HG03378 (cell line): ENCODE results near the gene EGFR.
"Not testable (repeated sequence)": the region's sequence is repeated elsewhere in the genome, so short reads cannot be mapped to it uniquely, and the experiment has no call there.

ENCODE experiments used
- ATAC-seq: cut with Tn5 transposase; IDR thresholded peaks from one replicate; pipeline ENCODE4 v1.9.1; 2021; ENCODE audit warnings: mild to moderate bottlenecking, moderate library complexity; ENCODE audit not compliant: unreplicated experiment

Gene EGFR

GRCh38 chr7:55164527-55164926 is 145.7 kb downstream of the EGFR start:
- ATAC-seq, result no peak

- no peak for ATAC-seq
Measured at GRCh38 chr7:55165176-55165861, 146.5 kb downstream of the EGFR start.

GRCh38 chr7:55167296-55167695 is 148.5 kb downstream of the EGFR start:
- ATAC-seq, result not testable (repeated sequence)

- ATAC-seq, result no peak
Measured at GRCh38 chr7:55170335-55171069, 151.7 kb downstream of the EGFR start.

GRCh38 chr7:55171157-55171556 is 152.3 kb downstream of the EGFR start:
- ATAC-seq, result no peak

GRCh38 chr7:55172161-55172560 is 153.3 kb downstream of the EGFR start:
- ATAC-seq, result no peak

- ATAC-seq, result no peak
Measured at GRCh38 chr7:55172881-55173609, 154.2 kb downstream of the EGFR start.

- ATAC-seq, result no peak
Measured at GRCh38 chr7:55173671-55174070, 154.9 kb downstream of the EGFR start.

GRCh38 chr7:55174456-55174855 is 155.6 kb downstream of the EGFR start:
- ATAC-seq, result no peak

GRCh38 chr7:55174856-55175255 is 156.0 kb downstream of the EGFR start:
- no peak for ATAC-seq

- no peak for ATAC-seq
Measured at GRCh38 chr7:55177068-55177530, 158.3 kb downstream of the EGFR start.

GRCh38 chr7:55177589-55178261 is 158.9 kb downstream of the EGFR start:
- no peak for ATAC-seq

GRCh38 chr7:55178292-55178862 is 159.6 kb downstream of the EGFR start:
- ATAC-seq, result no peak

- ATAC-seq, result no peak
Measured at GRCh38 chr7:55178863-55179773, 160.3 kb downstream of the EGFR start.

GRCh38 chr7:55179931-55180682 is 161.3 kb downstream of the EGFR start:
- no peak for ATAC-seq

GRCh38 chr7:55180963-55181542 is 162.2 kb downstream of the EGFR start:
- no peak for ATAC-seq

GRCh38 chr7:55181762-55182161 is 162.9 kb downstream of the EGFR start:
- no peak for ATAC-seq

- ATAC-seq, result no peak
Measured at GRCh38 chr7:55183897-55184296, 165.1 kb downstream of the EGFR start.

GRCh38 chr7:55185321-55185802 is 166.5 kb downstream of the EGFR start:
- ATAC-seq, result no peak
